ENCODE measurements around the gene MGAM2.

Gene MGAM2

DNA sequence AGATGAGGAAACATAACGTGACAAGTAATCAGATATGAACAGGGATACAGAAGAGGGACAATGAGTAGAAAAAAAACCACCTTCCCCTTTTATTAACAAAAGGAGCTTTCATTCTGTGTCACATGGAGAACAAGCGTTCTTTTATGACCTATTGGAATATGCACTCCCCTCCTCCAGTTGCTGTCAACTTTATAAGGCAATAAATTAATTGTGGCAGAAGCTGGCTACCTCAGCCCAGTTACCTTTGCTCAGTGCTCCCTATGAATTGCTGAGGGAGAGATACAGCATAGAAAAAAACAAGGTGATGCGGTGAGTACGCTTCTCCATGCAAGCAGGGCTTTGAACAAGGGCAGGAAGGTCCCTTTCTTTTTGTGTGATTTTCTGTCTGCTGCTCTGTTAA, at the start of gene MGAM2:
Gene MGAM2, plus strand, starts transcription at position 220 of the 400 bp plus-strand sequence. CDS start 5,156 bp downstream, outside the sequence.
- no peak within 1 kb of the TSS for H3K4me3 ChIP-seq (ENCODE audit: low read depth, low read length)
- no peak for TF ChIP-seq CTCF (IDR thresholded peaks at IDR 0.05; ENCODE audit: borderline replicate concordance, insufficient read depth, low read depth, low read length)

DNA sequence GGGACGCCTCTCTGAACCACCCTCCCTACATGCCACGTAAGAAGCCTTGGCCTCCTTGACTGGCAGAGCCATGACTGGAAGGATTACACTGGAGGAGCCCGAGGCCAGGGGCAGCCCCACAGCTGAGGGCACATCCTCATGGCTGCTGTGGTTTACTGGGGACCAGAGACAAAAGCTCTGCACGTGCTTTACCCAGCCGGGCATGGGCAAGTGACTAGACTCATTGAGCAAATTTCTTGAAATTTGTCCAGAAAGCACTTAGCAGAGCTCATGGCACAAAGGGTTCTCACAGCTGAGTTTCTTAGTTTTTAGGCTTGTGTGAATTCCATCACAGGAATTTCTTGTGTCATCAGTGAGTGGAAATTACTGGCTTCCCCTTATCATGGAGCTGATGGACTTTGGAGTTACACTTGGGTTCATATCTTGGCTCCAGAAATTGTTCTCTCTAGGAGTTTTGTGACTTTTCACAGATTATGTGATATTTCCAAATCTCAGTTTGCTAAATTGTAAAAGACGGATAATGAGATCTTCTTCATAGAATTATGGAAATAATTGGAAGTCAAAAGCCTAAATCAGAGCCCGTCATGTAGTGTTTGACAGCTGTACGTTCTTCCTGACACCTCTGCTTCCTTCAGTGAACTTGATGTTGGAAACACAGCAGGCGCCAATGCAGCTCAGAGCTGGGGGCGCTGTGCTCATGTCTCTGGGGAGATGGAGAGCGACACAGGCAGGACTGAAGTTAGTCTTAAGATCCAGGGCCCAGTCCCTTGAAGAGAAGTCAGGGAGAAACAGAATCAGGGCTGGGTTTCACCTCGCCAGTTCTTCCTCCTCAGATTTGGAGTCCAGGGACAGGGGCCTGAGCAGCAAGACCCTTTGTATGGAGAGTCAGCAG, 47.7 kb upstream of the MGAM2 start:
- TF ChIP-seq CTCF (IDR thresholded peaks at IDR 0.05; ENCODE audit: borderline replicate concordance, insufficient read depth, low read depth, low read length), result no peak
- no peak overlapping the region for H3K4me3 ChIP-seq (ENCODE audit: low read depth, low read length)

DNA sequence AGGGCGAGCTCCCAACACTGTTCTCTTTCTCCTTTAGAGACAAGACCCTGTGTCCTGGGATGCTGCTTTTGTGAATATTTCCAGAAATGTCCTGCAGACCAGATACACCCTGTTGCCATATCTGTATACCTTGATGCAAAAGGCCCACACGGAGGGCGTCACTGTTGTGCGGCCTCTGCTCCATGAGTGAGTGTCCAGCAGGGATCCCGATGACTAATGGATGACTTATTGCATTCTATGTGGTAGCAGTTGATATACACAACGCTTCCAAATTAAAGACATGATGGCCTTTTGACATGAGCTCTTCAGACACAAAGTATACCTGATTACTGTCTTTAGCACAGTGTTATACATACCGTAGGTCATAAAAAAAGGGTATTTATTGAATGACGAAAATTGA, 45.0 kb upstream of the MGAM2 start:
- no peak for TF ChIP-seq CTCF (IDR thresholded peaks at IDR 0.05; ENCODE audit: borderline replicate concordance, insufficient read depth, low read depth, low read length)
- no peak overlapping the region for H3K4me3 ChIP-seq (ENCODE audit: low read depth, low read length)

- no peak for TF ChIP-seq CTCF (IDR thresholded peaks at IDR 0.05; ENCODE audit: borderline replicate concordance, insufficient read depth, low read depth, low read length)
Observed at GRCh38 chr7:142077762-142078161, 33.8 kb upstream of the MGAM2 start.

GRCh38 chr7:142083605-142084004, 27.9 kb upstream of the MGAM2 start:
- TF ChIP-seq CTCF (IDR thresholded peaks at IDR 0.05; ENCODE audit: borderline replicate concordance, insufficient read depth, low read depth, low read length), result no peak

More at GRCh38 chr7:142077762-142078161, 33.8 kb upstream of the MGAM2 start:
- H3K4me3 ChIP-seq (ENCODE audit: low read depth, low read length), result no peak overlapping the region

DNA sequence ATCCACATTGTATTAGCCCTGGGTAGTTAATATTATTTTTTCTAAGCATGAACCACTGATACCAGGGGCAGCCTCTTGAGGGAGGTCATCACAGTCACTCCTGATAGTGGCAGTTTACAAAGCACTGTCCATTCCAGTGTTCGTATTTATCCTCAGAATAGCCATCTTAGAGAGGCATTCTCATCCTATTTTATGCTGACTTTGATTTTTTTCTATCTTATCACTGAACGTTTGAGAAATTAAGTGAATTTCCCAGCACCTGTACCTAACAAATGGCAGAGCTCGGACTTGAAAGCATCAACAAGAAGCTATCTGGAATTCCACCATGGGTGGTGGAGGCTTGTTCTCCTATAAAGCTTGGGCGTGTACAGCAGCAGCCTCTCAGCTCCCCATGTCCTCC, 26.1 kb upstream of the MGAM2 start:
- no peak for TF ChIP-seq CTCF (IDR thresholded peaks at IDR 0.05; ENCODE audit: borderline replicate concordance, insufficient read depth, low read depth, low read length)

More at GRCh38 chr7:142083605-142084004, 27.9 kb upstream of the MGAM2 start:
- no peak overlapping the region for H3K4me3 ChIP-seq (ENCODE audit: low read depth, low read length)

More for the DNA sequence above, 26.1 kb upstream of the MGAM2 start:
- no peak overlapping the region for H3K4me3 ChIP-seq (ENCODE audit: low read depth, low read length)
